K562 (cell line): ENCODE measurements around the gene EPS8L1. TPM values are rescaled to one million over a fixed set of nuclear protein-coding genes. Genes with fewer than 3 reads are reported as not detected.

Experiments used
- CAMTA2 ChIP-seq: fragments of 250-450 bp; sonication (Bioruptor Pico); conservative IDR thresholded peaks from 2 replicates; pipeline ENCODE4 v1.5.1; 2022
- CHD2 ChIP-seq: IDR thresholded peaks from 2 replicates; pipeline ENCODE4 v1.6.1; 2011; ENCODE audit warnings: low read depth, low read length
- DNMT1 ChIP-seq: fragments of 450-650 bp; IDR thresholded peaks from 2 replicates; pipeline ENCODE4 v1.6.1; 2016; ENCODE audit warnings: antibody characterized with exemption, mild to moderate bottlenecking
- ELF4 ChIP-seq: fragments of 450-650 bp; formaldehyde crosslinking; IDR thresholded peaks from 2 replicates; pipeline ENCODE4 v1.4.0; 2022; ENCODE audit warnings: missing genetic modification characterization
- FOXM1 ChIP-seq, 2 experiments: fragments of 450-650 bp in 1 of 2; sonication (generic) in 1 of 2; formaldehyde crosslinking in 1 of 2; IDR thresholded peaks; 2 replicates each; pipeline versions ENCODE4 v1.6.1 to v1.9.0; 2017 to 2022; ENCODE audit warnings: low read depth in 2 of 2, mild to moderate bottlenecking in 2 of 2, missing genetic modification reagents in 1 of 2, moderate library complexity in 1 of 2
- HDAC2 ChIP-seq: fragments of 450-650 bp; IDR thresholded peaks from 2 replicates; pipeline ENCODE4 v1.6.1; 2016; ENCODE audit warnings: mild to moderate bottlenecking
- KDM4B ChIP-seq, 2 experiments: fragments of 450-650 bp in 1 of 2; sonication (generic) in 1 of 2; IDR thresholded peaks; 2 replicates each; pipeline ENCODE4 v1.6.1; 2016 to 2017; ENCODE audit warnings: borderline replicate concordance in 2 of 2, antibody characterized with exemption in 1 of 2, low read depth in 1 of 2, mild to moderate bottlenecking in 1 of 2
- NFATC3 ChIP-seq: fragments of 450-650 bp; IDR thresholded peaks from 2 replicates; pipeline ENCODE4 v1.6.1; 2017; ENCODE audit warnings: mild to moderate bottlenecking
- PHF20 ChIP-seq: fragments of 450-650 bp; IDR thresholded peaks from 2 replicates; pipeline ENCODE4 v1.6.1; 2018; ENCODE audit not compliant: partially characterized antibody
- SAFB ChIP-seq: fragments of 200-400 bp; formaldehyde crosslinking; IDR thresholded peaks from 2 replicates; pipeline ENCODE4 v1.6.1; 2017; ENCODE audit warnings: low read depth, low read length, borderline replicate concordance
- SREBF2 ChIP-seq: sonication (generic); formaldehyde crosslinking; IDR thresholded peaks from 2 replicates; pipeline ENCODE4 v1.4.0; 2020; ENCODE audit warnings: mild to moderate bottlenecking, missing genetic modification reagents
- SRSF3 ChIP-seq: fragments of 200-400 bp; formaldehyde crosslinking; IDR thresholded peaks from 2 replicates; pipeline ENCODE4 v1.6.1; 2016; ENCODE audit warnings: mild to moderate bottlenecking, low read length, moderate library complexity; ENCODE audit not compliant: insufficient read depth
- XRCC5 ChIP-seq: fragments of 200-400 bp; formaldehyde crosslinking; IDR thresholded peaks from 2 replicates; pipeline ENCODE4 v1.6.1; 2017; ENCODE audit warnings: low read depth, mild to moderate bottlenecking, low read length
- ZFX ChIP-seq: sonication (generic); formaldehyde crosslinking; IDR thresholded peaks from 2 replicates; pipeline ENCODE4 v1.8.0; 2022; ENCODE audit warnings: mild to moderate bottlenecking, missing genetic modification reagents, moderate library complexity
- polyA plus RNA-seq, 8 experiments: library from polyadenylated mRNA; depleted of rRNA in 4 of 8; stranded (reverse) in 5 of 8; unstranded in 3 of 8; fragments of >200 nt; fragmentation: Nextera tagmentation in 2 of 8; fragmentation: Illumina TruSeq in 1 of 8; extraction: Ambion mirVana in 2 of 8; extraction: Trizol in 1 of 8; gene quantifications; 2 replicates each; pipeline versions ENCODE4 v1.2.1 to v1.2.3, GENCODE V29; 2011 to 2014; ENCODE audit warnings: inconsistent platforms in 1 of 8, missing spikeins in 1 of 8
- total RNA-seq, 7 experiments: library from RNA; depleted of rRNA in 6 of 7; stranded (reverse); fragments of >200 nt in 6 of 7; fragmentation: Illumina TruSeq in 2 of 7; extraction: Trizol in 2 of 7; gene quantifications; 2 replicates each; pipeline versions ENCODE4 v1.2.1 to v1.2.3, GENCODE V29; 2011 to 2021; ENCODE audit warnings: low replicate concordance in 1 of 7
- TF ChIP-seq, protein P1 (sequence below): fragments of 450-650 bp; formaldehyde crosslinking; IDR thresholded peaks from 2 replicates; pipeline ENCODE4 v1.4.0; 2022; ENCODE audit warnings: missing genetic modification characterization
- TF ChIP-seq, protein P2 (sequence below): fragments of 250-450 bp; sonication (Bioruptor Pico); IDR thresholded peaks from 2 replicates; pipeline ENCODE4 v1.8.0; 2021; ENCODE audit warnings: moderate library complexity, mild to moderate bottlenecking, inconsistent platforms
- TF ChIP-seq, protein P3 (sequence below): fragments of 250-450 bp; sonication (Bioruptor Pico); IDR thresholded peaks from 2 replicates; pipeline ENCODE4 v1.5.1; 2021; ENCODE audit warnings: mild to moderate bottlenecking
- TF ChIP-seq, protein P4 (sequence below): fragments of 450-650 bp; formaldehyde crosslinking; IDR thresholded peaks from 2 replicates; pipeline ENCODE4 v1.4.0; 2020; ENCODE audit warnings: mild to moderate bottlenecking, mixed read lengths
- TF ChIP-seq, protein P5 (sequence below): IDR thresholded peaks from 2 replicates; pipeline ENCODE4 v1.6.1; 2012; ENCODE audit warnings: low read depth, low read length, improper control_type of control experiment, borderline replicate concordance

Gene EPS8L1
- total and polyA plus RNA-seq, 9 of the 15 experiments (the other 6 are each of a cell fraction or from before 2014, with no cell fraction given), result 0.35 to 22.1 (median 11.9) TPM

DNA sequence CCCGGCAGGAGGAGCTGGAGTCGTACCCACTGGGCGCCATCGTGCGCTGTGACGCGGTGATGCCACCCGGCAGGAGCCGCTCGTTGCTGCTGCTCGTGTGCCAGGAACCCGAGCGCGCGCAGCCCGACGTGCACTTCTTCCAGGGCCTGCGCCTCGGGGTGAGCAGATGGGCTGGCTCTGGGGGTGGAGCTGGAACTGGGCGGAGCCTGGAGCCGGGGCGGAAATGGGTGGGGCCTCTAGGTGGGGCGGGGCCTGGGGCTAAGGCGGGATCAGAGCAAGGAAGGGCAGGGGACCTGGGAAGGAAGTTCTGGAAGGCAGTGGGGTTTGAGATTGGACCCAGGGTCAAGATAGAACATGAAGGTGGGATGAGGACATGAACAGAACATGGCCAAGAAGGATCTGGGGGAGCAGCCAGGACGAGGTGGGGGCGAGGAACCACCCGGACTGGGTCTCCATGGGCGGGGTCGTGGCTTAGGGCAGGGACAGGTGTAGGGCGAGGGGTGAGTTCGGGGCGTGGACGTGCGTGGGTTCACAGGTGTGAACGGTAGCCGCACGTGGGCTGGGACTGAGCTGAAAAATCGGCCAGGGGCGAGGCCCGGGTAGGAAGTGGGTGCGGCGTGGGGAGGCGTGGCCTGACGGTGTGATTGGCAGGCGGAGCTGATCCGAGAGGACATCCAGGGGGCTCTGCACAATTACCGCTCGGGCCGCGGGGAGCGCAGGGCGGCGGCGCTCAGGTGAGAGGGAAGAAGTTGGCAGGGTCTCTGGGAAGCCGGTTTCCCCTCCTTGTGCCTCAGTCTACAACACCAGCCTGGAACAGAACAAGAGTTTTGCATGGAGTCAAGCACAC lies 4.7 kb downstream of the EPS8L1 start (continued):
- peak; percentile 44 for TF ChIP-seq PHF20
- no peak for TF ChIP-seq CHD2
- peak; percentile 58; the same call in 1 of the 2 replicates for TF ChIP-seq HDAC2
- TF ChIP-seq, protein P1, sequence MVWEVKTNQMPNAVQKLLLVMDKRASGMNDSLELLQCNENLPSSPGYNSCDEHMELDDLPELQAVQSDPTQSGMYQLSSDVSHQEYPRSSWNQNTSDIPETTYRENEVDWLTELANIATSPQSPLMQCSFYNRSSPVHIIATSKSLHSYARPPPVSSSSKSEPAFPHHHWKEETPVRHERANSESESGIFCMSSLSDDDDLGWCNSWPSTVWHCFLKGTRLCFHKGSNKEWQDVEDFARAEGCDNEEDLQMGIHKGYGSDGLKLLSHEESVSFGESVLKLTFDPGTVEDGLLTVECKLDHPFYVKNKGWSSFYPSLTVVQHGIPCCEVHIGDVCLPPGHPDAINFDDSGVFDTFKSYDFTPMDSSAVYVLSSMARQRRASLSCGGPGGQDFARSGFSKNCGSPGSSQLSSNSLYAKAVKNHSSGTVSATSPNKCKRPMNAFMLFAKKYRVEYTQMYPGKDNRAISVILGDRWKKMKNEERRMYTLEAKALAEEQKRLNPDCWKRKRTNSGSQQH (CRISPR knock-in tag), result peak; percentile 93
- no peak for TF ChIP-seq CAMTA2
- TF ChIP-seq FOXM1 (IDR thresholded peaks at IDR 0.05; ENCODE audit: low read depth), result no peak
- TF ChIP-seq FOXM1 (CRISPR knock-in tag; IDR thresholded peaks at IDR 0.05; ENCODE audit: low read depth), result peak; percentile 73; the same call in 1 of the 2 replicates
- TF ChIP-seq, protein P2, sequence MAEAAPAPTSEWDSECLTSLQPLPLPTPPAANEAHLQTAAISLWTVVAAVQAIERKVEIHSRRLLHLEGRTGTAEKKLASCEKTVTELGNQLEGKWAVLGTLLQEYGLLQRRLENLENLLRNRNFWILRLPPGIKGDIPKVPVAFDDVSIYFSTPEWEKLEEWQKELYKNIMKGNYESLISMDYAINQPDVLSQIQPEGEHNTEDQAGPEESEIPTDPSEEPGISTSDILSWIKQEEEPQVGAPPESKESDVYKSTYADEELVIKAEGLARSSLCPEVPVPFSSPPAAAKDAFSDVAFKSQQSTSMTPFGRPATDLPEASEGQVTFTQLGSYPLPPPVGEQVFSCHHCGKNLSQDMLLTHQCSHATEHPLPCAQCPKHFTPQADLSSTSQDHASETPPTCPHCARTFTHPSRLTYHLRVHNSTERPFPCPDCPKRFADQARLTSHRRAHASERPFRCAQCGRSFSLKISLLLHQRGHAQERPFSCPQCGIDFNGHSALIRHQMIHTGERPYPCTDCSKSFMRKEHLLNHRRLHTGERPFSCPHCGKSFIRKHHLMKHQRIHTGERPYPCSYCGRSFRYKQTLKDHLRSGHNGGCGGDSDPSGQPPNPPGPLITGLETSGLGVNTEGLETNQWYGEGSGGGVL (CRISPR knock-in tag), result no peak
- TF ChIP-seq NFATC3, result no peak
- no peak for TF ChIP-seq XRCC5
- no peak for TF ChIP-seq SRSF3
- TF ChIP-seq, protein P3, sequence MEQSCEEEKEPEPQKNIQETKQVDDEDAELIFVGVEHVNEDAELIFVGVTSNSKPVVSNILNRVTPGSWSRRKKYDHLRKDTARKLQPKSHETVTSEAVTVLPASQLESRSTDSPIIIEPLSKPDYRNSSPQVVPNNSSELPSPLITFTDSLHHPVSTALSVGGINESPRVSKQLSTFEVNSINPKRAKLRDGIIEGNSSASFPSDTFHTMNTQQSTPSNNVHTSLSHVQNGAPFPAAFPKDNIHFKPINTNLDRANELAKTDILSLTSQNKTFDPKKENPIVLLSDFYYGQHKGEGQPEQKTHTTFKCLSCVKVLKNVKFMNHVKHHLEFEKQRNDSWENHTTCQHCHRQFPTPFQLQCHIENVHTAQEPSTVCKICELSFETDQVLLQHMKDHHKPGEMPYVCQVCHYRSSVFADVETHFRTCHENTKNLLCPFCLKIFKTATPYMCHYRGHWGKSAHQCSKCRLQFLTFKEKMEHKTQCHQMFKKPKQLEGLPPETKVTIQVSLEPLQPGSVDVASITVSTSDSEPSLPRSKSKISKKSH (CRISPR knock-in tag), result no peak
- TF ChIP-seq, protein P4, sequence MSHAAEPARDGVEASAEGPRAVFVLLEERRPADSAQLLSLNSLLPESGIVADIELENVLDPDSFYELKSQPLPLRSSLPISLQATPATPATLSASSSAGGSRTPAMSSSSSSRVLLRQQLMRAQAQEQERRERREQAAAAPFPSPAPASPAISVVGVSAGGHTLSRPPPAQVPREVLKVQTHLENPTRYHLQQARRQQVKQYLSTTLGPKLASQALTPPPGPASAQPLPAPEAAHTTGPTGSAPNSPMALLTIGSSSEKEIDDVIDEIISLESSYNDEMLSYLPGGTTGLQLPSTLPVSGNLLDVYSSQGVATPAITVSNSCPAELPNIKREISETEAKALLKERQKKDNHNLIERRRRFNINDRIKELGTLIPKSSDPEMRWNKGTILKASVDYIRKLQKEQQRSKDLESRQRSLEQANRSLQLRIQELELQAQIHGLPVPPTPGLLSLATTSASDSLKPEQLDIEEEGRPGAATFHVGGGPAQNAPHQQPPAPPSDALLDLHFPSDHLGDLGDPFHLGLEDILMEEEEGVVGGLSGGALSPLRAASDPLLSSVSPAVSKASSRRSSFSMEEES (CRISPR knock-in tag), result no peak
- TF ChIP-seq SAFB, result peak; percentile 72; the same call in 1 of the 2 replicates
- TF ChIP-seq ZFX (CRISPR knock-in tag), result peak; percentile 49; the same call in 1 of the 2 replicates
- TF ChIP-seq, protein P5, sequence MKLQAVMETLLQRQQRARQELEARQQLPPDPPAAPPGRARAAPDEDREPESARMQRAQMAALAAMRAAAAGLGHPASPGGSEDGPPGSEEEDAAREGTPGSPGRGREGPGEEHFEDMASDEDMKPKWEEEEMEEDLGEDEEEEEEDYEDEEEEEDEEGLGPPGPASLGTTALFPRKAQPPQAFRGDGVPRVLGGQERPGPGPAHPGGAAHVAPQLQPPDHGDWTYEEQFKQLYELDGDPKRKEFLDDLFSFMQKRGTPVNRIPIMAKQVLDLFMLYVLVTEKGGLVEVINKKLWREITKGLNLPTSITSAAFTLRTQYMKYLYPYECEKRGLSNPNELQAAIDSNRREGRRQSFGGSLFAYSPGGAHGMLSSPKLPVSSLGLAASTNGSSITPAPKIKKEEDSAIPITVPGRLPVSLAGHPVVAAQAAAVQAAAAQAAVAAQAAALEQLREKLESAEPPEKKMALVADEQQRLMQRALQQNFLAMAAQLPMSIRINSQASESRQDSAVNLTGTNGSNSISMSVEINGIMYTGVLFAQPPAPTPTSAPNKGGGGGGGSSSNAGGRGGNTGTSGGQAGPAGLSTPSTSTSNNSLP, result no peak
- peak in 1 of 2 experiments; percentile 75; a peak in 1 of 4 replicates for TF ChIP-seq KDM4B (IDR thresholded peaks at IDR 0.05; ENCODE audit: borderline replicate concordance in 2 of 2, low read depth in 1 of 2)
- 0 out of 2 replicates have a peak, but pooled peaks have one; percentile 68 for TF ChIP-seq DNMT1
- TF ChIP-seq SREBF2 (CRISPR knock-in tag), result no peak
- TF ChIP-seq ELF4, result peak; percentile 85
